CD4-positive, alpha-beta T cell (primary cell): Measurements from ENCODE around the gene CPTP. TPM values are rescaled to one million over a fixed set of nuclear protein-coding genes. Genes with fewer than 3 reads are reported as not detected.

ENCODE experiments used
- ATAC-seq: fragments of 200-7000 bp; cut with Tn5 transposase; one replicate; pipeline ENCODE4 v1.10.0; 2022; ENCODE audit warnings: mild to moderate bottlenecking; ENCODE audit not compliant: poor library complexity
- CTCF ChIA-PET: fragments of 350-600 bp; sonication (Branson Sonifier 250); formaldehyde crosslinking; loops from one replicate; lab custom pipeline; 2021; ENCODE audit warnings: antibody characterized with exemption, inconsistent platforms; lab: Charles Lee
- POLR2A ChIA-PET: fragments of 350-600 bp; sonication (Branson Sonifier 250); formaldehyde crosslinking; loops from one replicate; lab custom pipeline; 2021; ENCODE audit warnings: antibody characterized with exemption, inconsistent platforms; lab: Charles Lee
- DNase-seq, 14 experiments: peaks; one replicate each; pipeline ENCODE4 v3.0.0-alpha.2; 2013 to 2020; ENCODE audit warnings: mixed read lengths in 2 of 14
- H3K27ac ChIP-seq, 2 donors: one replicate each; pipeline versions ENCODE4 v1.5.1 to v1.7.0; 2013; ENCODE audit warnings: low read length in 2 of 2, low read depth in 1 of 2, mild to moderate bottlenecking in 1 of 2
- H3K27me3 ChIP-seq, 2 experiments: 1 replicate in 1 of 2; 2 replicates in 1 of 2; pipeline versions ENCODE4 v1.6.1 to v1.7.0; 2013; ENCODE audit warnings: low read length in 2 of 2, control low read depth in 1 of 2, mild to moderate bottlenecking in 1 of 2, moderate library complexity in 1 of 2; ENCODE audit not compliant: insufficient read depth in 2 of 2, control insufficient read depth in 1 of 2
- H3K36me3 ChIP-seq: one replicate; pipeline ENCODE4 v1.6.1; 2013; ENCODE audit warnings: low read length, control low read depth; ENCODE audit not compliant: insufficient read depth
- H3K4me1 ChIP-seq: one replicate; pipeline ENCODE4 v1.6.1; 2013; ENCODE audit warnings: low read length, control low read depth; ENCODE audit not compliant: insufficient read depth
- H3K4me3 ChIP-seq: one replicate; pipeline ENCODE4 v1.5.1; 2013; ENCODE audit warnings: mild to moderate bottlenecking, low read length, moderate library complexity
- H3K9me3 ChIP-seq, 2 experiments: 1 replicate in 1 of 2; 2 replicates in 1 of 2; pipeline versions ENCODE4 v1.6.1 to v1.7.0; 2013; ENCODE audit warnings: low read length in 2 of 2, mild to moderate bottlenecking in 2 of 2, control low read depth in 1 of 2, moderate library complexity in 1 of 2; ENCODE audit not compliant: control insufficient read depth in 1 of 2, insufficient read depth in 1 of 2
- H3K27ac Mint-ChIP-seq: one replicate; pipeline ENCODE4 v1.8.0; 2020; ENCODE audit warnings: mixed read lengths
- H3K27me3 Mint-ChIP-seq: one replicate; pipeline ENCODE4 v1.8.0; 2021; ENCODE audit warnings: mixed read lengths
- H3K36me3 Mint-ChIP-seq: one replicate; pipeline ENCODE4 v1.8.0; 2021; ENCODE audit warnings: low read depth, mixed read lengths
- H3K4me1 Mint-ChIP-seq: one replicate; pipeline ENCODE4 v1.8.0; 2021; ENCODE audit warnings: low read depth, mixed read lengths
- H3K4me3 Mint-ChIP-seq: one replicate; pipeline ENCODE4 v1.8.0; 2020; ENCODE audit warnings: mild to moderate bottlenecking, mixed read lengths
- H3K9me3 Mint-ChIP-seq: one replicate; pipeline ENCODE4 v1.8.0; 2020; ENCODE audit warnings: mixed read lengths
- CTCF ChIP-seq: fragments of 200-600 bp; IDR thresholded peaks from one replicate; pipeline ENCODE4 v1.8.0; 2022; ENCODE audit warnings: antibody characterized with exemption, mild to moderate bottlenecking
- intact Hi-C, 2 experiments: fragments of 100-400 bp; cut with DNase I in 1 of 2; cut with micrococcal nuclease in 1 of 2; formaldehyde crosslinking; loops; one replicate each; pipeline versions ENCODE4 v1.15.1 to v1.9.0; 2023 to 2025; cut with DNase I, micrococcal nuclease
- total RNA-seq, 174 experiments: library from RNA in 2 of 174; stranded (reverse) in 2 of 174; gene quantifications; one replicate each; pipeline ENCODE4 v1.2.3 and lab custom pipeline; 2021 to 2026

The CPTP gene
- total RNA-seq, 2 experiments from 2014 or later = 11.6 to 12.9 TPM

- no peaks in the 10 kb centered on the region for H3K9me3 Mint-ChIP-seq
- no peak overlapping the region for H3K27ac ChIP-seq
- H3K27me3 Mint-ChIP-seq = no peaks in the 10 kb centered on the region
- peaks cover 11% of the 10 kb centered on the region for H3K36me3 ChIP-seq
- no peaks in the 10 kb centered on the region for H3K9me3 ChIP-seq
- ChIA-PET POLR2A (no interaction called here), CTCF (interaction anchor here (1.2 kb wide), 1 partner anchor 28 kb away, joined by 3 read pairs; no protein-coding TSS in a partner anchor)
- intact Hi-C loops = no loop called here
- no peak for ATAC-seq
- no peak for TF ChIP-seq CTCF
- DNase-seq = no peak
- peaks cover 7% of the 10 kb centered on the region for H3K36me3 Mint-ChIP-seq
- H3K4me3 Mint-ChIP-seq = no peak overlapping the region
- H3K27ac Mint-ChIP-seq = no peak overlapping the region
- H3K4me3 ChIP-seq = no peak overlapping the region
- H3K27me3 ChIP-seq = no peaks in the 10 kb centered on the region
- peaks cover 16% of the 10 kb centered on the region for H3K4me1 Mint-ChIP-seq
- peaks cover 32% of the 10 kb centered on the region for H3K4me1 ChIP-seq
Measured at GRCh38 chr1:1343811-1344421, 19.3 kb downstream of the CPTP start.

GRCh38 chr1:1344655-1345361, 20.2 kb downstream of the CPTP start:
- Mint-ChIP-seq H3K9me3 (no peaks in the 10 kb centered on the region), H3K4me3 (no peak overlapping the region), H3K27ac (no peak overlapping the region), H3K27me3 (no peaks in the 10 kb centered on the region), H3K4me1 (peaks cover 16% of the 10 kb centered on the region), H3K36me3 (peaks cover 7% of the 10 kb centered on the region)
- intact Hi-C loops = no loop called here
- Histone ChIP-seq H3K4me1 (peaks cover 32% of the 10 kb centered on the region), H3K9me3 (no peaks in the 10 kb centered on the region), H3K27me3 (no peaks in the 10 kb centered on the region), H3K4me3 (no peak overlapping the region), H3K27ac (no peak overlapping the region), H3K36me3 (peaks cover 8% of the 10 kb centered on the region)
- DNase-seq (peak in 2 of 14 experiments; percentile 19 to 60), ATAC-seq (no peak)
- TF ChIP-seq CTCF = no peak
- CTCF ChIA-PET = no interaction called here
- POLR2A ChIA-PET = no interaction called here

GRCh38 chr1:1345384-1345783, 20.8 kb downstream of the CPTP start:
- Mint-ChIP-seq H3K27ac (no peak overlapping the region), H3K9me3 (no peaks in the 10 kb centered on the region), H3K4me1 (peaks cover 16% of the 10 kb centered on the region), H3K27me3 (no peaks in the 10 kb centered on the region), H3K36me3 (peaks cover 7% of the 10 kb centered on the region), H3K4me3 (no peak overlapping the region)
- ATAC-seq (no peak), DNase-seq (no peak)
- H3K27me3 ChIP-seq = no peaks in the 10 kb centered on the region
- POLR2A ChIA-PET = no interaction called here
- no peak overlapping the region for H3K4me3 ChIP-seq
- TF ChIP-seq CTCF = no peak
- no peaks in the 10 kb centered on the region for H3K9me3 ChIP-seq
- intact Hi-C loops = no loop called here
- no peak overlapping the region for H3K27ac ChIP-seq
- peaks cover 32% of the 10 kb centered on the region for H3K4me1 ChIP-seq
- CTCF ChIA-PET = no interaction called here
- peaks cover 4% of the 10 kb centered on the region for H3K36me3 ChIP-seq
